GM21528 (cell line): ENCODE measurements around the gene ODF2L.

Source experiments
- ATAC-seq: cut with Tn5 transposase; IDR thresholded peaks from one replicate; pipeline ENCODE4 v1.9.1; 2021; ENCODE audit warnings: mild to moderate bottlenecking, moderate library complexity; ENCODE audit not compliant: unreplicated experiment, low FRiP score

The ODF2L gene, protein sequence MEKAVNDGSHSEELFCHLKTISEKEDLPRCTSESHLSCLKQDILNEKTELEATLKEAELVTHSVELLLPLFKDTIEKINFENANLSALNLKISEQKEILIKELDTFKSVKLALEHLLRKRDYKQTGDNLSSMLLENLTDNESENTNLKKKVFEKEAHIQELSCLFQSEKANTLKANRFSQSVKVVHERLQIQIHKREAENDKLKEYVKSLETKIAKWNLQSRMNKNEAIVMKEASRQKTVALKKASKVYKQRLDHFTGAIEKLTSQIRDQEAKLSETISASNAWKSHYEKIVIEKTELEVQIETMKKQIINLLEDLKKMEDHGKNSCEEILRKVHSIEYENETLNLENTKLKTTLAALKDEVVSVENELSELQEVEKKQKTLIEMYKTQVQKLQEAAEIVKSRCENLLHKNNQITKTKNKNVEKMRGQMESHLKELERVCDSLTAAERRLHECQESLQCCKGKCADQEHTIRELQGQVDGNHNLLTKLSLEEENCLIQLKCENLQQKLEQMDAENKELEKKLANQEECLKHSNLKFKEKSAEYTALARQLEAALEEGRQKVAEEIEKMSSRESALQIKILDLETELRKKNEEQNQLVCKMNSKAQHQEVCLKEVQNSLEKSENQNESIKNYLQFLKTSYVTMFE

DNA sequence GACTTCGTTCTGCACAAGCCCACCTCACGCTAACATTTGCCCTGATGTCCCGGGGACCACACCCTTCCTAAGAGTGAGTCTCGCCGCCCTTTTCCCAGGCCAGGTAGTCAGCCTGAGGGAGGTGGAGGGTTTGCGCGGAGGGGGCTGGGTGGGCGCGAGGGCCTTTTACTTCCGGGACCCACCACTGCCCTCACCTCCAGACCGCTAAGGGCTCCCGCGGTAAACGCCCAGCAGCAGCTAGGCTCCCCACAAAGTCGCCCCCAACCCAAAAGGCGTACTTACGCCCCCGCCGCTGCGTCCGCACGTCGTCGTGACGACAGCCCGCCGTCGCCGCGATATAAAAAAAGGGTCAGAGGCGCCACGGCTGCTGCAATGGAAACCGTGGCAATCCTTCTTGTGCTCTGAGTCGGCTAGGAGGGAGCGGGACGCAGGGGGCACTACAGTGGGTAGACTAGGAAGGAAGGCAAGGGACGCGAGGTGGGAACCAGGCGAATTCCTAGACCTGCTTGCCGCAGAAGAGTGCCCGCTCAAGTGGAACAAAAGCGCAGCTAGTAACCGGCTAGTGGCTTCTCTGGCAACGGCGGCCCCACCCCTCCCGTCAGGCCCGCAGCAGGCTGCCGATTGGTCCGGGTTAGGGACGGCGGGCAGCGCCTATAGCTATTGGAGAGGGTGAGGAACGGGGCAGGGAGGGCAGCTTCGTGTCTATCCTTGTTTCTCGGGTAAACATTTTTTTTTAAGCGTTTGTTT, at the start of gene ODF2L:
Gene ODF2L (minus strand): TSS at position 573 of the 747 bp plus-strand sequence. CDS start 9,296 bp downstream, outside the sequence.
- ATAC-seq: peak; percentile 100

DNA sequence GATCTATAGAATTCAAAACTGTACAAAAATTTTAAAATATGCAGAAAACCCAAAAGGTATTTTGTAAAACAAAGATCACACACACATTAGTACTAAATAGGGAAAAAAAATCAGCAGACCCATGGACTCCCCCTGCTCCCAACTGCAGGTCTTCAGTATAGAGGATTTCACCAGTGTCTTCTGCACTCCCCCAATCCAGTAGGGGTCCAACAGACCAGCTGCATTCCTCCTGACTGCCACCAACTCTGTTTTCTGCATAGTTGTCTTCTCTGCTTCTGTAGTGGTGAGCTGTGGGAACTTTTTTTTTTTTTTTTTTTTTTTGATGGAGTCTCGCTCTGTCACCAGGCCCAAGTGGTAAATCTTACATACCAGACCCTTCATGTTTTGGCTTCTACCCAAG, 49.8 kb upstream of the ODF2L start:
- no peak for ATAC-seq

DNA sequence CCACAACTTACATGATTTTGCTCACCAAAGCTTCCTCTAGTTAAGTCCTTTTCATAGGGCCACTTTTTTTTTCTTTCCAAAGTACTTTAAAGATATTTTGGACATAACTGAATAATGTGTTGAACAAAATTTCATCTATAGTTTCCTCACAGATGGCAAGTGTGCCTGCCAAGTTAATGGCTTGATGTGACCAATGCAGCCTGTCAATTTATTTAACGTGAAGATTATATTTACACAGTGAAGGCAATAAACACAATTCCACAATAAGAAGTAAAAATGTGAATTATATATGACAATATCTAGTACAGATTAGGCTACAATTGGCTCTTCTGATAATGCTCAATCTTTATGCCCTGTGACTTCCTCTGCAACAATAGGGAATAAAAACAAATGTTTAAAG, 45.9 kb upstream of the ODF2L start:
- ATAC-seq: no peak

DNA sequence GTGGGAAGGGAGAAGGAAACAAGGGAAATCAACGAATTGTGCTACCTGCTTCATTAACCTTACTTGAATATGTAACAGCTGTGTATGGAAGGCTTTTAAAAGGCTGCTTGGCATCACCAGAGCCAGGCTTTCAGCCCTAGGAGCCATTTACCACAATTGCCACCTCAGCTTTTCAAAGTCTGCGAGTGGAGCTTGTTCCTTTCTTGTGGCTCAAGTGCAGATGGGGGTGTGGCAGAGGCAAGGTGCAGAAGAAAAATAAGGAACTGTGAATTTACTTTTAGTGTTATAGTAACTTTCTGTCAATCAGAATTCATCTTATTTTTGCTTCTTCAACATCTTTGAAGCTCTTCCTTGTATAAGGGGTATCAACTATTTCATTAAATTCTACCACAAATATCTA, 45.5 kb upstream of the ODF2L start:
- no peak for ATAC-seq

DNA sequence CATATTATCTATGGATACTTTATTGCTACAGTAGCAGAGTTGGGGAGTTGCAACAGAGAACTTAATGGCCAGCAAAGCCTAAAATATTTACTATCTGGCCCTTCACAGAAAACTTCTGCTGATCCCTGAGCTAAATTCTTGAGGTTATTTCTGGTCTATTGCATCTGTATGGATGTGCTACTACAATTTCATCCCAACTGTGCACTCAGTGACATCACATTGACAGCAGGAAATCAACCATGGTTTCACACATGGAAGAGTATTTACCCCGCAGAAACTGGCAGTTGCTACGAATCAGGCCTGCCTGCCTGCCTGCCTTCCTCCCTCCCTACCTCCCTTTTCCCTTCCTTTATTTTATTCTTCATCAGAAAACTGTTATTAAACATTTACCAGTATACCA, 39.9 kb upstream of the ODF2L start:
- no peak for ATAC-seq

DNA sequence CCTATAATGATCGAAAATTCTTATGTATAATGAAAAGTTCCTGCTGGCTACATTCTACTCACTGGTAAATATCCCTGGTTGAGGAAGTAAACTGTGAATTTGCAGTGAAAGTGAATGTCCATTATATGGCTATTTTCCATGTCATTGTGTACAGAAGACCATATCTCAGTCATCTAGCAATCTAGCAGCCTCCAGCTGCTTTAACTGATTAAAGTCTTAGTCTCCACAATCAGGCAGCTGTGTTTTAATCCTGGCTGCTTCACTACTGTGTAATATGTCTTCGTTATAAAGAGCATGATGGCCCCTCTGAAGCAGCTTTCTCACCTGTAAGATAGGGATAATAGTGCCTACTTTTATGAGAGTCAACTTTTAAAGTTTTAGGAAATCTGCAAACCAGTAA, 39.2 kb upstream of the ODF2L start:
- no peak for ATAC-seq

DNA sequence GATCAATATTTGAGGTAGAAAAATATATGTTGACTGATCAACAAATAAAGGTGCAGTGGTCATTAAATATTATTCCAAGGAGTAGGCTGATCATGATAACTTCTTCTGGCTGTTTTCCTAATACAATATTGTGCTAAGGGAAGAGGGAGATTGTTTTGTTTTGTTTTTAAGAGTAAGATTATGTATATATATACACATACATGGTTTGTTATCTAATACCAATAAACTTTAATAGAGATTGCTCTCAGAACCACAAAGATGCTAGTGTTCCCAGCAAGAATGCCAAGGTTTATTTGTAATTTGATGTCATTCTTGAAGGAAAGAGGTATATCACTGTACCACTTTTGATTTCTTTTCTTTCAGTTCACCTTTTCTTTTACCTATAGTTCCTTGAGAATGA, 37.9 kb upstream of the ODF2L start:
- ATAC-seq: no peak

DNA sequence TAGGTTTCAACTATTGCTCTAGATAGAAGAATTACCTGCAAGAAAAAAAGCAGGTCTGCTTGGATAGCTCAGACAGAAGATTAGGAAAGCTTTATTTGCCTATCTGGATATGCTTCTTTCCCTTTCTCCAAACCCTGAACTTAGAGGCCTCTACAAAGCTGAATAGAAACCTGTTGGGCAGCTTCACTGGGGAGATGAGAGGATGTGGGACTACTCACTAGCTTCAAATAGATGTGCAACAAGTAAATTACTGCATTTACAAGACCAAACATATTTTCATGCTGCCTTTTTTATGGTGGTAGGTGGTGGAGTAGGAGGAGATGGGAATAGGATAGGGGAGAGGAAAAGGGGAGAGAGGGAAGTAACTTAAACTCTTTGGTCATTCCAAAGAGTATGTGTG, 34.3 kb upstream of the ODF2L start:
- ATAC-seq: no peak

DNA sequence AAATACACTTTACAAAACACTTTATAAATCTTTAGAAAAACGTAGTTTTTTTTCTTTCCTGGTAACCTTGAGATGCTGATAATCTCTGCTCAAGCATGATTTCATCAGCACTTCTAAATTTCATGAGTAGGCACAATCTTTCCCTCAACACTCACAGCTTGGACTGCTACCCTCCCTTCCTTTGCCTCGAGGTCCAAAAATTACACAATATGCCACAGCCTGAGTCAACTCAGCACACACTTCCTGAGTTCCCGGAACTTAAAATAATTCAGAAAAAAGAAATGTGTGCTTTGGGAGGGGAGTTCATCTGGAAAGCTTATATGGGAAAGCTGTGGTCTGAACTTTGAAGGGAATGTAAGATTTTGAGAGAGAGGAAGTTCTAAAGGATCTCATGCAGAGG, 33.7 kb upstream of the ODF2L start:
- no peak for ATAC-seq

DNA sequence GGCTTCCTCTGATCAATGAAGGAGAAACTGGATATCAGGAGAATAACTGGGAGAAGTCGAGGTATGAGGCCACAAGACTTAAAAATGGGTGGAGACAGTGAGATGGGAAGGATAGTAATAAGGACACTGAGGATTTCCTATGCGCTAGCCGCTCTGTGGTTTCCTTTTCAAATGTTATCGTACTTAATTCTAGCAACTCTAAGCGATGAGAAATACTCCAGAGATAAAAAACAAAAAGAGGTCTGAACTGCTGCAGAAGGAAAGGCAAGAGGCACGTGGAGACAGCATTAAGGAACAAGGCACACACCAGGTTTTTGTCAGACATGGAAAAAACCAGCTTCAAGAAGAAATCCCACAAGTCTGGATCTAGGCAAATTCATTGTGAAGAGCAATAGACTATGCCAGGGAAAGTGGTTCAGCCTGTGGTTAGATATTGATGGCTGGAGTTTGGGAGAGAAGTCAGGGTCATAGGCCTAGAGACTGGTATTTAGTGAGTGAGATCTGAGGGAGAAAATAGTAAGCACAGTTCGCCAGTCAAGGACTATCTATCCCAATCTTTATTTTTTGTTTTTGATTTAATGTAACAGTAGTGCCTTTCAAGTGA, 33.1 kb upstream of the ODF2L start:
- no peak for ATAC-seq

DNA sequence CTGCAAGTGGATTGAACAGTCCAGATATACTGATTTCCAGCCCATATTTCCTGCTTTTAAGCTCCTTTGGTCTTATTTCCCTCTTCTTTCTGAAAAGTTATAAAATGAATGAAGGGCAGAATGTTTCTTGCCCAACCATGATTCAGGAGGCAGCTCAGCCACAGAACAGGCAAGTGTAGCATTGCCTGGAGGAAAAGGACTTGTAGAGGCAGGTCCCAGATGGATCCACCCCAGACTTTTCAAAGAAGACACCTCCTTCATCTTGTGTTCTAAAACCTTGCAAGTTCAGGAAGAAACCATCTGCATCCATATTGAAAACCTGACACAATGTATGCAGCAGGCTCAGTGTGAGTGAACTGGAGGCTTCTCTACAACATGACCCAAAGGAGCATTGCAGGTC, 27.8 kb upstream of the ODF2L start, which contains the start of gene CLCA2:
Gene CLCA2 (plus strand): TSS at position 299 of the 400 bp plus-strand sequence. CDS start 77 bp downstream, at position 376.
- no peak for ATAC-seq

DNA sequence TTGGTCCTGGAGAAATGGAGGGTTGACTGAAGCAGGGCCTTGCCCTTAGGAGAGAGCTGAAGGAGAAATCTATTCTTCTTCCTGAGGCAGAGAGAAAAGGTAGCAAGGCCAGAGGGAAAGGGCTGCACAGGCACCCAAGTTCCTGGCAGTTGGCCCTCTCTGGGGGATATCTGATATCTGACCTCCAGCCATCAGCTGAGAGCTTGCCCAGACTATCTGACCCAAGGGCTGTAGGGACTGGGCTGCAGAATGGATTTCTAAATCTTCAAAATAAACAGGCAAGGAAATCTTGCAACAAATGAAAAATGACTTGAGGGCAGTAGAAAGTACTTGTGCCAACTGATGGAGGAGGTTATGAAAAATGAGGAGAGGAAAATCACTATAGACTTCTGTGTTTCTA, 27.4 kb upstream of the ODF2L start:
- no peak for ATAC-seq

DNA sequence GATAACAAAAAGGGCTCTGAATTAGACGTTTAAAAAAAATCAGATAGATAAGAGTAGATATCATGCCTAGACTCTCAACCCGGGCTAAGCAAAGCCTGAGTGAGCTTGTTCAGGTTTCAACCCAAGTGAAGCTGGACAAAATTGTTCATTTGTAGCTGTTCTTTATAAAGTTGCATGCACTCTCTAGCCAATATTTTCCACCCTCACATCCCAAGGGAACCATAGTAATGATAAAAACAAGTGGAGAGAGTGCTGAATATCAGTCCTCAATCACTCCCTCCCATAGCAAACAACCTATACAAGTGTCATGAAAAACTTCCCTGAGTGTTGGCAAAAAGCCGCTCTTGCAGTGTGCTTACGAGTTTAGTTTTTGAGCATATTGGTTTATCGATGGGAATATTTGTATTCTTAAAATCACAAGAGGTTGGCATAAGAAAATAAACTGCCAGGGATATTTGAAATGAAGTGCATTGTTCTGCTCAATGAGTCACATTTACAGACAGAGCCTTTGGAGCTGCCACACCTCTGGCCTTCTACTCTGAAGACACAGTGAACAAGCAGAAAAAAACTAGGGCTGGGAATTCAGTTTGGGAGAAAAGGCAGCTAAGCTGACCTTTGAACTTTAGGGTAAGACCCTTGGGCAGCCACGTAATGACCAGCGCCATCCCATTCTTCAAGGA, 25.6 kb upstream of the ODF2L start:
- no peak for ATAC-seq

DNA sequence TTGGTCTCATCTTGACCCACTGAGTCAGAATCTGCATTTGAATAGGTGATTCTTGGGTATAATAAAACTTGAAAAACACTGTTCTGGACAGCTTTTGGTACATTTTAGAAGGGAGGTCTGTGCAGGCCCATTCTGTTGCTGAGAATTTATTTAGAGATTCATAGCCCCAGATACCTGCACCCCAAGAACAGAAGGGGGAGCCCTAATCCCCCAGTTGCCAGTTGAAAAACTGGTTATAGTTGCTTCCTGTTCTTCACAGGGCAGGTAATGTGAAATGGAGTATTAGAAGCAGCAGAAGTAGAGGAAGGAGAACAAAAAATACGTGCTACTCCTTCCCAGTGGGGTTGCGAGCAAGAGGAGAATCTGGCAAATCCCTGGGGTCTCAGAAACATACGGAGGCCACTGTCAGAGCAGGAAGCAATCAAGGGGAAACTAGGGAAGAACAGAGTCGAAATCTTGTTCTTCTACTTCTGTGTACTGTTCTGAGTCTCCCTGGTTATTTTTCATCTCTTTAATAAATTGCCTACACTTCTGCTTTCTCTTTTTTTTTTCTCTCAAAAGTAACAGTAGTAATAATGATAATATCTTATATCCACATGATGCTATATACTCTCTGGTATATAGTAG, 23.3 kb upstream of the ODF2L start:
- peak; percentile 80 for ATAC-seq

DNA sequence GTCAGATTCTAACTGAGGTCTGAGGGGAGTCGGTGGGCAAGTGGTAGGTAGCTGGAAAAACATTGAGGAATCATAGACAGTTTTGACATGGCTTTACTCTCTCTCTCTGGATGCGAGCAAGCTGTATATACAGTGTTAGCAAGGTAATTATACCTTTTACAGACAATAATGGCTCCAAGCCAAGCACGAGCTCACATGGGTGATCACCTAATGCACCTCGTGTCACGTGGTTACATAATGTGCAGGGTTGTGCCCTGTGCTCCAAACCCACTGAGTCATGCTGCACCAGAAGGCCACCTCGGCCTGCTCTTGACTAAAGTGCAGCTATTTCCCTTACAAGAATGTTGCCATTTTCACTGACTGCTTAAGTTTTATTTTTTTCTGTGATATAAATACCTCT, 20.2 kb upstream of the ODF2L start:
- ATAC-seq: no peak

DNA sequence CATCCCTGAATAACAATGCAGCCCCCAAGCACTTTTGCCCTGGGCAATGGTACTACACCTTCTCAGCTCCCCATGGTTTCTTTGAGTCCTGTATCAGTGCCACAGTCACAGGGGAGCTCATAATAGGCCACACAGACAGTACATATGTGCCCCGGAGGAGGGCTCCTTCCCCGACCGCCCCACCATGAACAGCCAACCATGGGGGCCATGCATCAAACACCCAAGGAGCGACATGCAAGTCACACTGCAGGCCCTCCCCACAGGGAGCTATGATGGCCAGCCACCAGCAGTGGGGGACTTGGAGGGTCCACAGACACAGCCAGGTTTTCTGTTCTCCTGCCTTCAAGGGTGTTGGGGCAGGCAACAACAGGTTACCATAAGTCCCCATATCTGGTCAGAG, 14.8 kb upstream of the ODF2L start:
- ATAC-seq: no peak

DNA sequence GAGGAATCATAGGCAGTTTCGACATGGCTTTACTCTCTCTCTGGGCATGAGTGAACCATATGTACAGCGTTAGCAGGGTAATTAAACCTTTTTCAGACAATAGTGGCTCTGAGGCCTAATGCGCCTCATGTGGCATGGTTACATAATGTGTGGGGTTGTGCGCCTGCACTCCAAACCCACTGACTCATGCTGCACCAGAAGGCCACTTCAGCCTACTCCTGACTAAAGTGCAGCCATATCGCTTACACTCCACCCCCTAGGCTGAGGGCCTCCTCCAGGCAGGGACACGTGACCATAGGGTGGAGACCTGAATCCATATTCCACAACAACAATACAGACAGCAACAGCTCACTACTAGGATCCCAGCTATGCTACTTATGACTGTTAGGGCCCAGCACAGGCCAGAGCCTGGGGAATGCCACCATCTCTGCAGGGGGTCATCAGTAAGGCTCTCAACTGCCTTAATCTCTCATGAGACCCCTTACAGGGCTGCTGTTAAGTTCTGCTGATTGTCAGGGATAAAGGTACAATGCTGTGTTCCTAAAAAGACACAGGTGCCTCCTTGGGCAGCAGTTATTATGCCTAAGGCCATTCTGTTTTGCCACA, 13.4 kb upstream of the ODF2L start:
- no peak for ATAC-seq

DNA sequence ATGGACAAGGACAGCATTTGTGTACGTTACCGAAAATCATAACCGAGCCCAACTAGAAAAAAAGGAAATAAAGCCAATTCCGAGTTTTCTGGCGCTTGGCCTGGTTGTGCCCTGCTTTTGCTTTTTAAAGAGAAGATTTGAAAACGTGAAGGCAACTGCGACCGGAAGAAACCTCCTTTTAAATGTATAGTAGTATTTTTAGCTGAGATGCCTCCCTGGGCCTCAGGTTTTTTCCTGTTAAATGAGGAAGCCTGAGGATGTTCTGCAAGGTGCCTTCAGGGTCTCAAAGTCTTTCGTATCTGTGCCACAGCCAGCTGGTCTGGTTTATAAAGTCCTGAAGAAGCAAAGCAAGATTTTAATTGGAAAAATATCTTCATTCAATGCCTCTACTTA, 371 bp upstream of the ODF2L start:
- peak; percentile 43 for ATAC-seq

DNA sequence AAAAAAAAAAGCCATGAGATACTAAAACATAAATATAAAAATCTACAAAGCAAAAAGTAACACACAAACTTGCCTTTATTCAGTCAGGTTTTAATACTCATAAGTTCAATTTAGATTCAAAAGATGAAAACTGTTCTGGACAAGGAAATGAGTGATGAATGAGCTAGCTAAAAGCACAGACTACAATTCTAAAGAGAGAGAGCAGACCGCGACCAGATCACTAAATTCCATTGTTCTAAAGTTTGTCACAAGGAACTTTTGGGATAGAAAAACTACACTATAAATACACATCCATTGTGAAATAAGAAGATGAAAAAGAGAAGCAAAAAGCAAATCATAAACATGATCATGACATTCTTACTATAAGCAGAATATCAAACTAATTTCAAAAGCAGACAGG, 1.7 kb downstream of the ODF2L start:
- no peak for ATAC-seq

DNA sequence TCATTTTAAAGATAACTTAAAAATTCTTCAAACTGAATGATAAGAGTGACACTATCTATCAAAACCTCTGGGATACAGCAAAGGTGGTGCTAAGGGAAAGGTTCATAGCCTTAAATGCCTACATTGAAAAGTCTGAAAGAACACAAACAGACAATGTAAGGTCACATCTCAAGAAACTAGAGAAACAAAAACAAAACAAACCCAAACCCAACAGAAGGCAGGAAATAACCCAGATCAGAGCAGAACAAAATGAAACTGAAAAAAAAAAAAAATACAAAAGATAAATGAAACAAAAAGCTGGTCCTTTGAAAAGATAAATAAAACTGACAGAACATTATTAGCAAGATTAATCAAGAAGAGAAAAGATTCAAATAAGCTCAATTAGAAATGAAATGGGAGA, 6.8 kb downstream of the ODF2L start:
- ATAC-seq: no peak
